Measurements from ENCODE around the gene KPNA2.
A peak's percentile ranks its signal among the peaks of the same experiment; 100 is the strongest.
"Not testable (repeated sequence)": the region's sequence is repeated elsewhere in the genome, so short reads cannot be mapped to it uniquely, and the experiment has no call there.

The KPNA2 gene

GRCh38 chr17:68035523-68036303, at the start of gene KPNA2:
TSS of gene KPNA2 (plus strand) at chr17:68035735. CDS start at chr17:68037133, 1,398 bp downstream.
- DNase-seq = peak; percentile 97

GRCh38 chr17:67990909-67991308, 44.6 kb upstream of the KPNA2 start:
- no peak for DNase-seq

DNA sequence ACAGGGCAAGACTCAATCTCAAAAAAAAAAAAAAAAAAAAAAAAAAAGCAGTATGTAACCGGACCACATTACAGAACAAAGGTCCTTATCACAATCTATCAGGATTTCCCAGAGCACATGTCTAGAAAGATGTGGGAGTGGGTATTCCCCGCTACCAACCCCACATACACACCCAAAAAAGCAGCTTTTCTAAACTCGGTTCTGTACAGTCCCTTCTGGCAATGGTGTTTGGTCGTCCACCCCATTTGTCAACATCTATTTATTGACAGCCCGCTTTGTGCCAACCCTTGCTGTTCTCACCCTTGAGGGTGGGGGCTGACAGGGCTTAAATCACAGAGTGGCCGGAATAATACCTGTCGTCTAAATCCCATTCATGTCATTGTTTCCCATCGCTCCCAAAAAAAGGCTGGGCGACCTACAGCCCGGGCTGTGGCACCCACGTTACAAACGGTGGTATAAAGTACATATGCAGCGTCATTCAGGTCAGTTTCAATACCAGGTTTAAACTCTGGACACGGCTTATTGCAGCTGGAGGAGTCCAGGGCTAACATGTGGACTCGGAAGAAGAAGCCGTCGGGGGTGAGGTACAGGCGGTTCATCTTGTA, 42.9 kb upstream of the KPNA2 start:
- DNase-seq = peak; percentile 37

- peak; percentile 57 for DNase-seq
Observed at GRCh38 chr17:67993153-67993997, 42.2 kb upstream of the KPNA2 start.

DNA sequence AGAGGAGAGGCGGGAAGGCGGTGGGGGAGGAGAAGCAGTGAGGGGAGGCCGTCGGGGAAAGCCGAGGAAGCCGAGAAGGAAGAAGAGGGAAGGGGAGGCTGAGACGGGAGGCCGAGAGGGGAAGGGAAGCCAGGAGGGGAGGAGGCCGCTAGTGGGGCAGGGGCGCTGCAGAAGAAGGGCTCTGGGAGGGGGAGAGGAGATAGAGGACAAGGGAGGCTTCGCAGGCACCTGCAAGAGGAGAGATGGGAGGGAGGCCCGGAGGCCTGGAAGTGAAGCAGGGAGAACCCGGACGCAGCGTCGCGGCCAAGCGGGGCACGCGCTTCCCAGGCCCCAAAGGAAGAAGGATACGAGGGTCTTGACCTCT, 41.6 kb upstream of the KPNA2 start:
- DNase-seq = no peak

DNA sequence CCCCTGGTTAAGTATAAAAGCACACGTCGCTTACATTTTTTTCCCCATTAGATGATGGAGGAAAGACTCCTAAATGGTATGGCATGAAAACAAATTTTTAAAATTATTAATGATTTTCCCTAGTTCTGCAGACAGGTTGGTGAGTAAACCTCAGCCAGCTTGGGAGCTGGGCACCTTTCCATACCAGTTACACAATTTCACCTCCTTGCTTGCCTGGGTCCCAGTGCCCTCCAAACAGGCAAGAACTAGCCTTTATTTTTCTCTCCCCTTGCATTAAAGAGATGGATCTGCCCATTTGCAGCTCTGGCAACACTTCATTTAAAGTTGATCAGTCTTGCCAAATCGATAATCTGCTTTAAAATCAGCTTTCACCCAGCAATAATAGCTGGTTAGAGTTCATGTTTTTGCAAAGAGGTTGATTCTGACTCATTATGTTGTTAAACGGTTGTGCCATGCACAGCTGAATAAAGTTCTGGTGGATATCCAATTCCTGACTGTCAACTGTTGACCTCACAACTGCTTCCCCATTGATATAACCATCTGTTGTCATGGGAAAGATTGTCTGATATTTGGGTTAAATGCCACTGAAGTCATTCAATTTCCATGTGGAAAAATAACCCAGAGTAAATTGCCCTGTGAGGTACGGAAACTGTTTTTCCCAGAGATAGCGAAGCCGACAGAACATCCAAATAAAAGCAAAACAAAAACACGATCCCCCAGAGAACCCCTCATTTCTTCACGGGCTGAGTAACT, 40.5 kb upstream of the KPNA2 start:
- DNase-seq = peak; percentile 70

GRCh38 chr17:67995570-67996263, 39.8 kb upstream of the KPNA2 start:
- no peak for DNase-seq

GRCh38 chr17:67996301-67997171, 39.0 kb upstream of the KPNA2 start, which contains the start of gene C17orf58:
TSS of gene C17orf58 (minus strand) at chr17:67996469. CDS start at chr17:67996198, 271 bp downstream.
- DNase-seq = not testable (repeated sequence)

DNA sequence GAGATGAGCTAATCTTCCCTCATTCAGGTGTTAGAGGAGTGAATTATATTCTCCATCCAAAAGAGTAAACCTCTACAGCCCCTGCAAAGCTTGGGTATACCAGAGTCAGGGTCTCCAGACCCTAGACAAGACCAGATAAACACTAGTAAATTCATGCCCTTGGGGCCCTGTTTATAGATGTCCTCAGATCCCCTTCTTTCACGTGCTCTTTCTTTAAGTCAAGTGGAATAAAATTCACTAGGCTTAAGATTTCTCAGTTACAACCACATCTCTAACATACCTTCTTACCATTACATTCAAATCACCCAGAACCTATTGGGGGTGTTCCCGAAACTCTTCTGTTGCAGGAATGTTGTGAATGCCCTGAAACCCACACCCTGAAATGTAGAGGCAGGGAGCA, 37.1 kb upstream of the KPNA2 start:
- DNase-seq = no peak

DNA sequence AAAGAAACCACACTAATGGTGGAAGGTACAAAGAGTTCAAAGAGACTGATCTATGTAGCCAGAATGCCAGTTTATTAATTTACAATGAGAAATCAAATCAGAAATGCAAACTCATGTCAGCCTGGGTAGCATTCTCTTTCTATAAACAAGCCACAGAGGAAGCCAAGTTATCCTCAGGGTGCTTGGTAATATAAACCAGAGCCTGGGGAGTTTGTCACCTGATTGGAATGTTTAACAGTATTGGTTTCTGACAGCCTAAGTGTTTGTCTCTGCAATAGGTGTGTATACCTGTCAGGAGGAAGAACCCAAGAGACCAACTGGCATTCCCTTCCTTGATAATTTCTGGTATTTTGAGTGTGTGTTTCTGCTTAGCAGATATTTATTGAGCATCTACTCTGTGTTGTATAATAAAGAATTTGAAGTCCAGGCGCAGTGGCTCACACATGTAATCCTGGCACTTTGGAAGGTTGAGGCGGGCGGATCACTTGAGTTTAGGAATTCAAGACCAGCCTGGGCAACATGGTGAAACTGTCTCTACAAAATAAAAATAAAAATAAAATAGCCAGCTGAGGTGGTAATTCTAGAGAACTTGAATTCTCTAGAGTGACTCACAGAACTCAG, 36.1 kb upstream of the KPNA2 start:
- no peak for DNase-seq

DNA sequence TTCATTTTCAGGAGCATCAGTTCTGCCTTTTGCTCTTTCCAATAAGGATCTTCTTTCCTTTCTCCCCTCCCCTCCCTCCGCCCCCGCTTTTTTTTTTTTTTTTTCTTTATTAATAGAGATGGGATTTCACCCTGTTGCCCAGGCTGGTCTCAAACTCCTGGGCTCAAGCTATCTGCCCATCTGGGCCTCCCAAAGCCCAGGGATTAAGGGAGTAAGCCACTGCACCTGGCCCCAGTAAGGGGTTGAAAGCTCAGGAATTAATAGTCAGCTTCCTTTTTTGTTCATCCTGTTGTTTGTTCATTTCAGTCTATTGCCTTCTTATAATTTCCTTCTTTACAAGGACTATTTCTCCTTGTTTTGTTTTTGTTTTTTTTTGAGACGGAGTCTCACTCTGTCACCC, 31.3 kb upstream of the KPNA2 start:
- DNase-seq = no peak

- no peak for DNase-seq
Observed at GRCh38 chr17:68006797-68007196, 28.7 kb upstream of the KPNA2 start.

DNA sequence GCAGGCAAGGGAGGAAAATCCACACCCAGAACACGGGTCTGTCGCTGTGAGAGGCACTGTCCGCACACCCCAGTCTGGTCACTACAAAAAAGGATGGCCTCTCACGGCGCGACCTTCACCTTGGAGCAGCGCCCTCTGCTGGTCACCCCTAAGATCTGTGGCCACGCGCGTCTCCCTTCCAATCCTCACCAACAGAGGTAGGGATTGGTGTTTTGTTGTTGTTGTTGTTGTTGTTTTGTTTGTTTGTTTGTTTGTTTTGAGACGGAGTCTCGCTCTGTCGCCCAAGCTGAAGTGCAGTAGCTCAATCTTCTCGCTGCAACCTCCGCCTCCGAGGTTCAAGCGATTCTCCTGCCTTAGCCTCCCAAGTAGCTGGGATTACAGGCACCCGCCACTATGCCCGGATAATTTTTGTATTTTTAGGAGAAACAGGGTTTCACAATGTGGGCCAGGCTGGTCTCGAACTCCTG, 24.3 kb upstream of the KPNA2 start:
- no peak for DNase-seq

GRCh38 chr17:68013385-68013784, 22.1 kb upstream of the KPNA2 start:
- DNase-seq = no peak

DNA sequence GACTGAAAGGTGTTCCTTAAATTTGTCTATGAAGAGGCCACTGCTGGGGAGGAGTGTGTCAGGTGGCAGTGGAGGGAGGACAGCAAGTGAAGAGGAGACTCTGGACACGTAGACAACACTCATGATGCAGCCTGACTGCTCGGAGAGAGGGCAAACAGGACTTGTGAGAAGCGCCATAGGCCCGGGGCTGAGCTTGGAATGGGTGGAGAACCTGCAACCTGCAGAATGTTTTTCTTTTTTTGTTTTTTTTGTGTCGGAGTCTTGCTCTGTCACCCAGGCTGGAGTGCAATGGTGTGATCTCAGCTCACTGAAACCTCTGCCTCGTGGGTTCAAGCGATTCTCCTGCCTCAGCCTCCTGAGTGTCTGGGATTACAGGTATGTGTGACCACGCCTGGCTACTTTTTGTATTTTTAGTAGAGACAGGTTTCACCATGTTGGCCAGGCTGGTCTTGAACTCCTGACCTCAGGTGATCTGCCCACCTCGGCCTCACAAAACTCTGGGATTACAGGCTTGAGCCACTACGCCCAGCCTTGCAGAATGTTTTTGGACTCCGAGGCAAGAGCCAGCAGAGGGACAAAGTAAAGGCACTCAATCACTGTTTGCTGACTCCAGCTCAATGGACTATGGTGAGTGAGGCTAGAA, 20.3 kb upstream of the KPNA2 start:
- no peak for DNase-seq

DNA sequence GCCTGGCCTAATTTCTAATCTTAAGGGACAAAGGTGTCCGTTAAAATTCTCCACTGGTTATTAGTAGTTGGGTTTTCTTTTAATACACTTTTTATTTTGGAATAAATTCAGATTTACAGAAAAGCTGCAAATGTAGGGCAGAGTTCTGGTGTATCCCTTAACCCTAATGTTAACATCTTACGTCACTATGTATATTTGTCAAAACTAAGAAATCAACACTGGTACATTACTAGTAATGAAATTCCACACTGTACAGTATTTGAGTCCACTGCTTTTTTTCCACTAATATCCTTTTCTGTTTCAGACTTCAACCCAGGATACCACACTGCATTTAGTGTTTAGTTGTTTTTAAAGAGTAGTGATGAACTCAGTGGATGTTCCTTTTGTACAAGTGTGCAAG, 18.7 kb upstream of the KPNA2 start:
- DNase-seq = no peak

DNA sequence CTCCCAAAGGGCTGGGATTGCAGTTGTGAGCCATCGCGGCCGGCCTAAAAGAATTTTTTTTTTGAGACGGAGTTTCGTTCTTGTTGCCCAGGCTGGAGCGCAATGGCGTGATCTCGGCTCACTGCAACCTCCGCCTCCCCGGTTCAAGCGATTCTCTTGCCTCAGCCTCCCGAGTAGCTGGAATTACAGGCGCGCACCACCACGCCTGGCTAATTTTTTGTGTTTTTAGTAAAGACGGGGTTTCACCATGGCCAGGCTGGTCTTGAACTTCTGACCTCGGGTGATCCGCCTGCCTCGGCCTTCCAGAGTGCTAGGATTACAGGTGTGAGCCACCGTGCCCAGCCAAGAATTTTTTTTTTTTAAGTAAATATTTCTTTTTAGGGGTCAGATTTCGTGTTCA, 17.0 kb upstream of the KPNA2 start:
- DNase-seq = not testable (repeated sequence)

DNA sequence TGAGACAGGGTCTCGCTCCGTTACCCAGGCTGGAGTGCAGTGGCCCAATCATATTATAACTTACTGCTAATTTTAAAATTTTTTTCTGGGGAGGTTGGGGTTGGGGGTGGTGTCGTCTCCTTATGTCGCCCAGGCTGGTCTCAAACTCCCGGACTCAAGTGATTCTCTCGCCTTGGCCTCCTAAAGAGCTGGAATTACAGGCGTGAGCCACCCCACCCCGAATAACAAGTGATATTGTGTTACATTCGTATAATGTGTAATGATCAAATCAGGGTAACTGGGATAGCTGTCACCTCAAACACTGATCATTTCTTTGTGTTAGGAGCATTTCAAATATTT, 16.2 kb upstream of the KPNA2 start:
- DNase-seq = no peak

DNA sequence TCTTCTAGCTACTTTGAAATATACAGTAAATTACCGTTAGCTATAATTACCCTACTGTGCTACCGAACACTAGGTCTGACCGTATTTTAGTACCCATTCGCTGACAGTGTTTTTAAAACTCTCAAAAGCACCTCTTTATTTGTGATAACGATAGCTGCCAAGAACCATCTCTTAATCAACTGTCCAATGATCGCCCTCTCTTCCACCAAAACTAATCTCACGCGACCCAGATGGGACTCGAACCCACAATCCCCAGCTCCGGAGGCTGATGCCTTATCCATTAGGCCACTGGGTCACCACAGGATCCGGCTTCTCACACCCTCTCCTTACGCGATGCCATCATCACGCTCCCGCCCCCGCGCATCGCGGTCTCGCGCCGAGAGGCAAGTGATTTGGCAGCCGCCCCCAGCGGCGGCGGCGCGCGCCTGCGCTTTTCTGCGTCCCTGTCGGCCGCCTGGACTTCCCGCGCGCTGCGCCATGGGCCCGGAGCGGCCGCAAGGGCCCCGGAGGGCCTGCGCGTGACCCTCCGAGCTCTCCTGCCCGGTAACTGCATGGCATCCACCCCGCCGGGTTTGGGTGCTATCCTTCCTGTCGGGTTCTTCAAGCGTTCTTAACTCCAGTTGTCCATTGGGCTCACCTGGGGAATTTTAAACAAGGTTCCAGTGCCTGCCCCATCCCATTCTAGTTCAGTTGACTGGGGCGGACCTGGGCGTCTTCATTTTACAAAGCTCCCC, 15.7 kb upstream of the KPNA2 start:
- peak; percentile 90 for DNase-seq

GRCh38 chr17:68020409-68020756, 15.2 kb upstream of the KPNA2 start:
- DNase-seq = peak; percentile 48

Data from kidney glomerular epithelial cell (primary cell).